WERI-Rb-1 (cell line): ENCODE results near the gene SMYD4.
"Not testable (repeated sequence)": the region's sequence is repeated elsewhere in the genome, so short reads cannot be mapped to it uniquely, and the experiment has no call there.

Experiments used
- DNase-seq: peaks from one replicate; pipeline ENCODE4 v3.0.0-alpha.2; 2020
- H3K27ac ChIP-seq: fragments of 250-450 bp; sonication (Bioruptor Pico); 2 replicates; pipeline ENCODE4 v1.5.1; 2020; ENCODE audit warnings: mild to moderate bottlenecking, moderate library complexity
- H3K27me3 ChIP-seq: fragments of 250-450 bp; sonication (Bioruptor Pico); 2 replicates; pipeline ENCODE4 v1.5.1; 2021; ENCODE audit warnings: mild to moderate bottlenecking, low read depth, moderate library complexity; ENCODE audit not compliant: insufficient read depth, severe bottlenecking
- H3K36me3 ChIP-seq: fragments of 250-450 bp; sonication (Bioruptor Pico); 2 replicates; pipeline ENCODE4 v1.5.1; 2020; ENCODE audit warnings: mild to moderate bottlenecking, moderate library complexity
- H3K4me3 ChIP-seq: 2 replicates; pipeline ENCODE4 v1.5.1; 2011; ENCODE audit warnings: low read depth, mild to moderate bottlenecking, control low read depth, low read length
- H3K9me3 ChIP-seq: fragments of 250-450 bp; sonication (Bioruptor Pico); 2 replicates; pipeline ENCODE4 v1.5.1; 2021; ENCODE audit warnings: mild to moderate bottlenecking, moderate library complexity; ENCODE audit not compliant: severe bottlenecking
- CTCF ChIP-seq: IDR thresholded peaks from 2 replicates; pipeline ENCODE4 v1.5.1; 2011; ENCODE audit warnings: low read depth, mild to moderate bottlenecking, control low read depth, inconsistent platforms, low read length

Gene SMYD4

DNA sequence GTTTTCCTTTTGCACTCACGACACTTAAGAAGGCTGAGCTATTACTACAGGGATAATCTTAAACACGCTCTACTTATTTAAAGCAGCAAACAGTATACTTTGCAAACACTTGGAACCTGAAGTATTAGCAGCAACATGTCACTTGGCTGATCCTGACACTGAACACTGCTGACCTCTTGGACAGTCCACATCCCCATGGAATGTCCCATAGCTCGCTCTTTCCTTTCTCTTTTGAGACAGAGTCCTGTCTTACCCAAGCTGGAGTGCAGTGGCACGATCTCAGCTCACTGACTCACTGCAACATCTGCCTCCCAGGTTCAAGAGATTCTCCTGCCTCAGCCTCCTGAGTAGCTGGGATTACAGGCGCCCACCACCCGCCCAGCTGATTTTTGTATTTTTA, 26.4 kb downstream of the SMYD4 start:
- no peak for TF ChIP-seq CTCF
- Histone ChIP-seq H3K4me3 (no peak overlapping the region), H3K27ac (no peak overlapping the region), H3K36me3 (peaks cover 61% of the 10 kb centered on the region), H3K9me3 (no peaks in the 10 kb centered on the region), H3K27me3 (no peaks in the 10 kb centered on the region)
- DNase-seq: no peak

DNA sequence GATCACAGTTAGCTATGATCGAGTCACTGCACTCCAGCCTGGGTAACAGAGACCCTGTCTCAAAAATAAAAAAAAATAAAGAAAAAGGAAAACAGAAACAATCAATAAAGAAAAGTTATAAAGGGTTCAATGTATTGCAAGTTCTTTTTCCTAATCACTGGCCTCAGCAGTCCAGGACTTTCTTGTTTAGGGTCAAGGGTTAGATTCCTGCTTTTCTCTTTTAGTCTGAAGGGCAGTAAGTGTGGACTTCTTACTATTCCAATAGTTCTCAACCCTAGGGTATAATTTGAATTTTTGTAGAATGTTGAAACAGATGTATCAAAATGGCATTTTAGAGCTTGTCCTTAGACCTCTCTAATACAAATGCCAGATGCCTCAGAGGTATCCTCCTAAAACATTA, 27.3 kb downstream of the SMYD4 start:
- Histone ChIP-seq H3K9me3 (no peaks in the 10 kb centered on the region), H3K36me3 (peaks cover 64% of the 10 kb centered on the region), H3K4me3 (no peak overlapping the region), H3K27me3 (no peaks in the 10 kb centered on the region), H3K27ac (no peak overlapping the region)
- DNase-seq: no peak
- no peak for TF ChIP-seq CTCF

GRCh38 chr17:1800712-1801111, 29.0 kb downstream of the SMYD4 start:
- TF ChIP-seq CTCF: no peak
- H3K36me3 ChIP-seq: peaks cover 71% of the 10 kb centered on the region
- H3K27me3 ChIP-seq: no peaks in the 10 kb centered on the region
- H3K27ac ChIP-seq: no peak overlapping the region
- no peak overlapping the region for H3K4me3 ChIP-seq
- H3K9me3 ChIP-seq: no peaks in the 10 kb centered on the region
- no peak for DNase-seq

- Histone ChIP-seq H3K27me3 (no peaks in the 10 kb centered on the region), H3K36me3 (peaks cover 71% of the 10 kb centered on the region), H3K4me3 (no peak overlapping the region), H3K9me3 (no peaks in the 10 kb centered on the region), H3K27ac (no peak overlapping the region)
- DNase-seq: no peak
- no peak for TF ChIP-seq CTCF
Observed at GRCh38 chr17:1800240-1800639, 29.5 kb downstream of the SMYD4 start.

DNA sequence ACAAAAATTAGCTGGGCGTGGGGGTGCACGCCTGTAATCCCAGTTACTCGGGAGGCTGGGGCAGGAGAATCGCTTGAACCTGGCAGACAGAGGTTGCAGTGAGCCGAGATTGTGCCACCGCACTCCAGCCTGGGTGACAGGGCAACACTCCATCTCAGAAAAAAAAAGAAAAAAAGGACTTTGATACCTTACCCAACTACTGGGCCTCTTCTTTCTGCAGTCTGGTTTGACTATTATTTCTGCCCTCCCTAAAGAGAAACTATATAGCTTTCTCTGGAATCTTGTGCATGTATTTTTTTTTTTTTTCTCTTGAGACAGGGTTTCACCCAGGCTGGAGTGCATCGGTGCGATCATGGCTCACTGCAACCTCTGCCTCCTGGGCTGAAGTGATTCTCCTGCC, 31.9 kb downstream of the SMYD4 start:
- not testable (repeated sequence) for H3K4me3 ChIP-seq, DNase-seq, H3K9me3 ChIP-seq, H3K27me3 ChIP-seq, H3K27ac ChIP-seq
- peaks cover 50% of the 10 kb centered on the region for H3K36me3 ChIP-seq

DNA sequence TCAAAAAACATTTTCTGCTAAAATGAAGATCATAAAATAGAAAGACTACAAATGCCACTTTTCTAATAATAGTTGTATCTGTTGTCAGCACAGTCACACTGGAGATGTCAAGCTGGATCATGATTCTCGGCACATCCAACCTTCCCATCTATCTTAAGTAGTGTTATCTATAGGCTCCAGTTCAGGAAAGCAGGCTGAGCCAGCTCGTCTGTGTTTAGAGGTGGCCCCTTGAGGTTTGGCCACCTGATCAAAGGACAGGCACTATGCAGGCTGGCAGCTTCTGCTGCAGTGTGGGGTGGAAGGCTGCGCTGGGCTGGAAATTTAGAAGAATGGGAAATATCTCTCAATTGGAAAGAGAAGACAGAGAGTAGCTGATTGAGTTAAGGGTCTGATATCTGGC, 32.4 kb downstream of the SMYD4 start:
- DNase-seq: no peak
- Histone ChIP-seq H3K9me3 (no peaks in the 10 kb centered on the region), H3K27ac (no peak overlapping the region), H3K27me3 (no peaks in the 10 kb centered on the region), H3K36me3 (peaks cover 48% of the 10 kb centered on the region), H3K4me3 (no peak overlapping the region)
- no peak for TF ChIP-seq CTCF
